ENCODE data around the gene TFF2. TPM values are rescaled to one million over a fixed set of nuclear protein-coding genes. Genes with fewer than 3 reads are reported as not detected.

The TFF2 gene
- total and polyA plus RNA-seq, 2 experiments from 2014 or later: not detected

DNA sequence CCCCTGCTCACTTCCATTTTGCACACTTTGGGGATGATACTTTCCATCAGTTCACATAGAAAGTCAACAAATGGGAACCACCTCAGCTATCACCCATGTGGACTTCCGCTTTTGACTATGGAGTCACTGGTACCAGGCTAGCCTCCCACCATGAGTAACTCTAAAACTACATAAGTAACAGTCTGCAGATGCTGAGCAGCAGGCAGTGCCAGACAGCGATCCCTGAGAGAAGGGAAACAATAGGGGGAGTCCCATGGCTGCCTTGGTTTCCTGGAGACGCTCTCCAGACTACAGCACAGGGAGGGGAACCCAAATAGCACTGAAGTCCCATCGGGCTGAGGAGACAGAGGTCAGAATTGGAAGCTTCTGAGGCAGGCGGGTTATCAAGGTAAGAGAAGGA, 2.8 kb upstream of the TFF2 start:
- no peaks in the 10 kb centered on the region for H4K20me1 ChIP-seq (ENCODE audit: insufficient read depth)
- no peak overlapping the region for H3K27ac ChIP-seq
- no peak for DNase-seq
- H3K36me3 ChIP-seq (ENCODE audit: low read depth): no peaks in the 10 kb centered on the region
- no peak overlapping the region for H3K9ac ChIP-seq
- no peaks in the 10 kb centered on the region for H3F3A ChIP-seq (ENCODE audit: insufficient read depth)
- no peaks in the 10 kb centered on the region for H3K27me3 ChIP-seq (replicated peaks; ENCODE audit: insufficient read depth)
- TF ChIP-seq EZH2phosphoT487 (IDR thresholded peaks at IDR 0.05; ENCODE audit: insufficient read depth, low read depth) (no peak), EZH2 (IDR thresholded peaks at IDR 0.05; ENCODE audit: insufficient read depth, poor library complexity, severe bottlenecking) (no peak)
- no peaks in the 10 kb centered on the region for H3K9me2 ChIP-seq (ENCODE audit: insufficient read depth)
- H3K79me2 ChIP-seq (ENCODE audit: insufficient read depth): no peaks in the 10 kb centered on the region
- H3K4me2 ChIP-seq (ENCODE audit: unreplicated experiment): no peak overlapping the region
- WGBS, 2 experiments (ENCODE audit: low coverage in 1 of 2, low lambda C conversion rate in 2 of 2, missing lambda C conversion rate in 2 of 2): 39 to 46% methylated on average over 5 of the region's 5 CpGs
- H3K4me1 ChIP-seq (ENCODE audit: insufficient read depth): no peaks in the 10 kb centered on the region
- in situ Hi-C loops (cut with MboI): no loop called here
- no peaks in the 10 kb centered on the region for H3K9me3 ChIP-seq (ENCODE audit: low read depth)
- no peak overlapping the region for H2AFZ ChIP-seq
- H3K4me3 ChIP-seq: no peak overlapping the region

- H3K4me2 ChIP-seq (ENCODE audit: unreplicated experiment): no peak overlapping the region
- H3K4me3 ChIP-seq: no peak overlapping the region
- H4K20me1 ChIP-seq (ENCODE audit: insufficient read depth): no peaks in the 10 kb centered on the region
- no peaks in the 10 kb centered on the region for H3K79me2 ChIP-seq (ENCODE audit: insufficient read depth)
- no peaks in the 10 kb centered on the region for H3K27me3 ChIP-seq (replicated peaks; ENCODE audit: insufficient read depth)
- H3K9ac ChIP-seq: no peak overlapping the region
- DNase-seq: no peak
- in situ Hi-C loops (cut with MboI): no loop called here
- no peaks in the 10 kb centered on the region for H3K36me3 ChIP-seq (ENCODE audit: low read depth)
- TF ChIP-seq EZH2 (IDR thresholded peaks at IDR 0.05; ENCODE audit: insufficient read depth, poor library complexity, severe bottlenecking): no peak
- no peak for TF ChIP-seq EZH2phosphoT487 (IDR thresholded peaks at IDR 0.05; ENCODE audit: insufficient read depth, low read depth)
- H3K27ac ChIP-seq: no peak overlapping the region
- 59 to 60% methylated on average over 14 of the region's 14 CpGs for WGBS, 2 experiments (ENCODE audit: low coverage in 1 of 2, low lambda C conversion rate in 2 of 2, missing lambda C conversion rate in 2 of 2)
- no peak overlapping the region for H2AFZ ChIP-seq
- H3K9me2 ChIP-seq (ENCODE audit: insufficient read depth): no peaks in the 10 kb centered on the region
- no peaks in the 10 kb centered on the region for H3K9me3 ChIP-seq (ENCODE audit: low read depth)
- no peaks in the 10 kb centered on the region for H3K4me1 ChIP-seq (ENCODE audit: insufficient read depth)
- no peaks in the 10 kb centered on the region for H3F3A ChIP-seq (ENCODE audit: insufficient read depth)
Observed at GRCh38 chr21:42352441-42353095, 1.8 kb upstream of the TFF2 start.

DNA sequence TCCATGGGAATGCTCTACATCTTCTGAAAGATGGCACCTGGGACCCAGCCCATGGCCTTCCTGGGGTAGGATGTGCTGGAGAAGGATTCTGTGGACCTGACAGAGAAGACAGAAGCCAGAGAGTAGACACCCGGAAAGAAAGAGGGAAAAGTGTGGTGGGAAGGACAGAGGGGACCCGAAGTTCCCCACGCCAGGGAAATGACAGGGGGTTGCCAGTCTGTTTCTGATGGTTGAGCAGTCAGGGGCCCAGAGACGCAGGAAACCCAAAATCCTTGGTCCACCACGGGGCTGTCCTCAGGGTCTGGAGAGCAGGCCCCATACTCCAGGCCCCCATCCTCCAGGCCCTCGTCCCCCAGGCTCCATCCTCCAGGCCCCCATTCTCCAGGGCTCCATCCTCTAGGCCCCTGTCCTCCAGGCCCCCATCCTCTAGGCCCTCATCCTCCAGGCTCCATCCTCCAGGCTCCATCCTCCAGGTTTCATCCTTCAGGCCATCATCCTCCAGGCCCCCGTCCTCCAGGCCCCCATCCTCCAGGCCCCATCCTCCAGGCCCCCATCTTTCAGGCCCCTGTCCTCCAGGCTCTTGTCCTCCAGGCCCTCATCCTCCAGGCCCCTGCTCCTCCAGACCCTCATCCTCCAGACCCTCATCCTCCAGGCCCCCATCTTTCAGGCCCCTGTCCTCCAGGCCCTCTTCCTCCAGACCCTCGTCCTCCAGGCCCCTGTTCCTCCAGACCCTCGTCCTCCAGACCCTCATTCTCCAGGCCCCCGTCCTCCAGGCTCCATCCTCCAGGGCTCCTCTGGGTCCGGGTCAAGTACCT, 1.0 kb upstream of the TFF2 start:
- no peak for DNase-seq
- Histone ChIP-seq H2AFZ (no peak overlapping the region), H3K36me3 (ENCODE audit: low read depth) (no peaks in the 10 kb centered on the region), H3K9ac (no peak overlapping the region), H3K9me2 (ENCODE audit: insufficient read depth) (no peaks in the 10 kb centered on the region), H3K9me3 (ENCODE audit: low read depth) (no peaks in the 10 kb centered on the region), H3K79me2 (ENCODE audit: insufficient read depth) (no peaks in the 10 kb centered on the region), H3K27me3 (replicated peaks; ENCODE audit: insufficient read depth) (no peaks in the 10 kb centered on the region), H3K4me2 (ENCODE audit: unreplicated experiment) (no peak overlapping the region), H3K4me3 (no peak overlapping the region), H4K20me1 (ENCODE audit: insufficient read depth) (no peaks in the 10 kb centered on the region), H3K27ac (no peak overlapping the region), H3K4me1 (ENCODE audit: insufficient read depth) (no peaks in the 10 kb centered on the region), H3F3A (ENCODE audit: insufficient read depth) (no peaks in the 10 kb centered on the region)
- in situ Hi-C loops (cut with MboI): no loop called here
- WGBS, 2 experiments (ENCODE audit: low coverage in 1 of 2, low lambda C conversion rate in 2 of 2, missing lambda C conversion rate in 2 of 2): 26 to 38% methylated on average over 8 to 11 of the region's 11 CpGs
- no peak for TF ChIP-seq EZH2 (IDR thresholded peaks at IDR 0.05; ENCODE audit: insufficient read depth, poor library complexity, severe bottlenecking)
- TF ChIP-seq EZH2phosphoT487 (IDR thresholded peaks at IDR 0.05; ENCODE audit: insufficient read depth, low read depth): no peak

DNA sequence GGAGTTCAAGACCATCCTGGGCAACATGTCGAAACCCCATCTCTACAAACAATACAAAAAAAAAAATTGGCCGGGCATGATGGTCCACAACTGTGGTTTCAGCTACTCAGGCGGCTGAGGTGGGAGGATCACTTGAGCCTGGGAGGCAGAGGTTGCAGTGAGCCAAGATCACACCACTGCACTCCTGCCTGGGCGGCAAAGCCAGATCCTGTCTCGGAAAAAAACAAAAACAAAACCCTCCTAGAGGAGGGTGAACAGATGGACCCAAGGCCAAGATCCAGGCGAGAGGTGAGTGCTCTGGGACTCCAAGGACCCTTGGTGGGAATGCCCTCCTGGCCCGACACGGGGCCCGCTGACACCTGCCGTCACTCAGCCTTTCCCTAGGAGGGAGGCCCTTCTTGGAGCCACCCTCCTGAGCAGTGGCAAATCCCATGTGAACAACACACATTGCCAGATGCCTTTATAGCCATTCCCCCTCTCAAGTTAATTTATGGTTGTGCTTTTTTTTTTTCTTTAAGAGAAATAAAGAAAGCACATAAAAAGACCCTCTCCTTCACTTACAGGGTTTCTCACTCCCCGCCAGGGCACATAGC, 380 bp downstream of the TFF2 start:
- Histone ChIP-seq H3K4me3 (no peak overlapping the region), H3K9ac (no peak overlapping the region), H3K4me2 (ENCODE audit: unreplicated experiment) (no peak overlapping the region), H3K79me2 (ENCODE audit: insufficient read depth) (no peaks in the 10 kb centered on the region), H3F3A (ENCODE audit: insufficient read depth) (no peaks in the 10 kb centered on the region), H3K4me1 (ENCODE audit: insufficient read depth) (no peaks in the 10 kb centered on the region), H4K20me1 (ENCODE audit: insufficient read depth) (no peaks in the 10 kb centered on the region), H3K27me3 (replicated peaks; ENCODE audit: insufficient read depth) (no peaks in the 10 kb centered on the region), H3K9me2 (ENCODE audit: insufficient read depth) (no peaks in the 10 kb centered on the region), H2AFZ (no peak overlapping the region), H3K9me3 (ENCODE audit: low read depth) (no peaks in the 10 kb centered on the region), H3K27ac (no peak overlapping the region), H3K36me3 (ENCODE audit: low read depth) (no peaks in the 10 kb centered on the region)
- 42 to 54% methylated on average over 11 of the region's 11 CpGs for WGBS, 2 experiments (ENCODE audit: low coverage in 1 of 2, low lambda C conversion rate in 2 of 2, missing lambda C conversion rate in 2 of 2)
- DNase-seq: no peak
- TF ChIP-seq EZH2phosphoT487 (IDR thresholded peaks at IDR 0.05; ENCODE audit: insufficient read depth, low read depth): no peak
- no peak for TF ChIP-seq EZH2 (IDR thresholded peaks at IDR 0.05; ENCODE audit: insufficient read depth, poor library complexity, severe bottlenecking)
- in situ Hi-C loops (cut with MboI): no loop called here

Measured in GM23248 (cell line).